HG02610 (cell line): ENCODE results near the gene SETD6.
"Not testable (repeated sequence)": the region's sequence is repeated elsewhere in the genome, so short reads cannot be mapped to it uniquely, and the experiment has no call there.

Experiments used
- ATAC-seq: cut with Tn5 transposase; IDR thresholded peaks from one replicate; pipeline ENCODE4 v1.9.1; 2021; ENCODE audit warnings: mild to moderate bottlenecking, moderate library complexity; ENCODE audit not compliant: unreplicated experiment

The SETD6 gene

DNA sequence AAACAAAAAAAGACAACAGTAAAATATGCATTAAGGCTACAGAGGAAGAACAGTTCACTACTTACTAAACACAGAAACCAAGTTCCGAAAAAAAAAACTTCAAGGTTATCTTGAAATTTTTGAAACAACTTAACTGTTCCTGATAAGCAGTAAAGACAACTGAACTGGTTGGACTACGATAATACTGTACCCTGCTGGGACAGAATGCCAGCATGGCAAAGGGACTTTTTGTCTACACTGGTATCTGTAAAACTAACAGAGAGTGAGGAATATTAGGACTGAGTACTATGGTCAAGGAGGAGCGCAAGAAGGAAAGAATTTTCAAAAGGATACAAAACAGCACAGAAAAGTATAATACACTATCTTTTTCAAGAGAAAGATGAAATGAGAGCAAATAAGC, 19.8 kb downstream of the SETD6 start:
- no peak for ATAC-seq

DNA sequence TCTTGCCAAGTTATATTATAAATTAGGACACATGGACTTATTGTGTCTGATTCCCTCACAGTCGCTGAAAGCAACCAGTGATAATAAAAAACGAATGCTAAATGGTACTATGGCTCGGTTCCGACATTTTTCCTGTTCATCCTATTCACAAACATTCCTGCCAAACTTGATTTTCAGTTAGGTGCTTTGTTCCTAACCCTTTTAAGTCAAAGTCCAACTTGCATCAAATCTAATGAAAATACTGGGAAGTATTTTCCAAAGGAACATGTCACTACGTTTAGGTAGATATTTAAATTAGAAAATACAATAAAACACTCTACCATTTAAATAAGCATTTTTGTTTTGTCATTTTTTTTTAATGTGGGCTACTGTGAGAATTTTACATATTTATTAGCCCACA, 21.0 kb downstream of the SETD6 start:
- no peak for ATAC-seq

DNA sequence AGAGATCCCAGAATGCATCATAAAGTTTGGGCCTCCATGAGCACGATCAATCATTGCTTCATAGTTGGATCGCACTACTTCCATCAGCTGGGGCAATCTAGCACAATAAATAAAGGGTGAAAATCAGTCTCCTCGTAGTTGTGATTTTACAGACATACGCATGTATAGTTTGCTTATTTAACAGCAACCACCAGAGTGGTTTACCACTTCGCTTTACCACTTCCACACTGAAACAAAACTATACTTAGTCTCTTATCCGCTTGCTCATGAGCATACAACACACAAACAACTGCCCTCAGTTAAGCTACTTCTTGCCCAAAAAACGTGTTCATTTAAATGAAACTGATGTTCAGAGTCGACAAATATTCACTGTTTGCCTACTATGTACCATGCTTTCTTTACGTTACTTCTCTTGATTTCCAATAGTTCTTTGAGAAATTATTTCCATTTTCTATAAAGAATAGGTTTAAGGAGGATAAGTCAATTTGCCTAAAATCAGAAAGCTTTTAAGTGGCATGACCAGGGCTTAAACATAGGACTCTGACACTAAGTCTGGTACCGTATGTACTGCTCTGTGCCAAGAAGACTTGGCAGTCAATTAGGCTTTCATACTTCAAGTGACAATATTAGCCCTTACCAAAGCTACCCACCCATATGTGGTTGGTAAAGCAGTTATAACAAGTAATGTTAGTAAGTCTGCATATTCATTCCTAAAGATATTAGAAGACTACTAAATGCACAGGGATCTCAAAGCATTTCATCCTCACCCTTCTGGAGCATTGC, 22.0 kb downstream of the SETD6 start:
- no peak for ATAC-seq

DNA sequence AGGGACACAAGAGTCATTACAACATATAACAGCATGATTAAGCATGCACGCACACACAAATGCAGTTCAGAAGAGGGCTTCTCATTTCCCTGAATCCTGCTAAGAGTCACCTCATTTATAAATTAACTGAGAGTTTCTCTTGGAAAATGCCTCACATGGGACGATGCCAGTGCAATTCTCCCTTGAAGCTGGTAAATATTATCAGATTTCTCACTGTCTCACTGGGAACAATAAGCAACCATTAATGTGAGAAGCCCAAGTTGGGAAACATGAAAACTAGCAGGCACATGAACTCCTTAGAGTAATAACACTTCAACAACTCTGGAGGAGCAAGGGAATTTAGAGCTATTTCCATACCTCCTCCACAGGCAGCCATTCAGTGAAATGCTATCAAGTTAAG, 26.4 kb downstream of the SETD6 start:
- no peak for ATAC-seq

DNA sequence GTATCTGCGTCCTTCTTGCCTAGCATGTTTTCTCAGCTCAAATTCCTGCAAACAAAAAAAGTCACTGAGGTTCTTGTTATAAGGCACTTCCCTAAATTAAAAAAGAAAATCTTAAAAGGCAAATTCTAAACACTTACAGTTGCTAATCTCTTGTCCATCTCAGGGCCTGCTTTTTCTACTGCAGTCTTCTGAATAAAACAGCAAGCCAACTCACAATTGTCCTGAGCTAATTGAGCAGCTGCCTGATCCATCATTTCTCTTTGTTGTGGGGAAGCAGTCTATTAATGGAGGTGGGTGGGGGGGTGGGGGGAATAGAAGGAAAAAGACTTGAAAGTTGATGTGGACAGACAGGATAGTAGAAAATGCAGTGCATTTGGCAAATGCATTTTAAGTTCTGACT, 27.0 kb downstream of the SETD6 start:
- ATAC-seq, result no peak

DNA sequence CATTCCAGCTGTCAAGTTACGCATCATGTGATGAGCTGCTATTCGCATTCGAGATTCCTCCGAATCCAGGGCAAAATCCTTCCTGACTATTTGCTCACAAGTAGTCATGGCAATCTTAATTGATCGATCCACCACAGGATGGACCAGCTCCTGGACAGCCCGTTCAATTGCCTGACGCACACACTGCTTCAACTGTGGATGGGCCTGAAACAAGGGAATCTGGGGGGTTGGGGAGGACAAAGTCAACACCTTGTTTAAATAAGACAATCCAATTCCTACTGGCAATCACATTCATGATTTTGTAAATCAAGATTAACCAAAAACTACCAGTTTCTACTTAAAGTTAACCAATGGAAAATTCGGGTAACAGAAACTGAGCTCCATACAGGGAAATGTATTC, 28.4 kb downstream of the SETD6 start:
- no peak for ATAC-seq

DNA sequence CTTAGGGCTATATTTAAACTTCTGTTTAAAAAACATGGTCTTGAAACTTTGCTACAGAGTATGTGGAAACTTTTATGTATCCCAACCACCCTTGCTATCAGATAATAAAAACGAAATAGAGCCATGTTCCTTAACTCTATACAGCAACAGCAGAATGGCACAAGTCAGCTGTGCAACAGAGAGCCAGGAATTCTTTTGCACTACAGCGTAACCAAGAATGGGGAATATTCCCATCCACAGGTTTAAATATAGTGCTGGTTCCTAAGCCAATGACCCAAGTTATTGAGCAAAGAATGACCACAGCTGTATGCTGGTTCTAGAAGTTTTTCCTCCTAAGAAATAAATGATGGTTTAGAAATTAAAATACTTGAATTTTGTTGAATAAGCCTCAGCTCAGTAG, 33.1 kb downstream of the SETD6 start:
- ATAC-seq, result no peak

DNA sequence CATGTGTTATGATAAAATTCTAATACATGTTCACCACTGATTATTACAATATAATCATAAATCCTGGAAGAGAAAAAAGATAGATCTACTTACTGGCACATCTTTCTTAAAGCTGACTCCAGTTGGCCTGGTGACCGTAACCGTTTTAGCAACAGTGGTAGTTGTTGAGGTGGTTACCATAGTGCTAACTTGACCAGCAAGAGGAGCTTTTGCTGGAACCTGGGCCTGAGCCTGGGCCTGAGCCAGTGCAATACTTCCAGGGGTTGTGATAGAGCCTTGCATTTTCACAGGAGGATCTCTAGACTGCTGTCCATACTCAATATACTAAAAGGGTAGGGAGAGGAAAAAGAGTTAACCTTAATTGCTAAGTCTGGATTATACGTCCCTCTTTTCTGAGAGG, 36.2 kb downstream of the SETD6 start:
- no peak for ATAC-seq

DNA sequence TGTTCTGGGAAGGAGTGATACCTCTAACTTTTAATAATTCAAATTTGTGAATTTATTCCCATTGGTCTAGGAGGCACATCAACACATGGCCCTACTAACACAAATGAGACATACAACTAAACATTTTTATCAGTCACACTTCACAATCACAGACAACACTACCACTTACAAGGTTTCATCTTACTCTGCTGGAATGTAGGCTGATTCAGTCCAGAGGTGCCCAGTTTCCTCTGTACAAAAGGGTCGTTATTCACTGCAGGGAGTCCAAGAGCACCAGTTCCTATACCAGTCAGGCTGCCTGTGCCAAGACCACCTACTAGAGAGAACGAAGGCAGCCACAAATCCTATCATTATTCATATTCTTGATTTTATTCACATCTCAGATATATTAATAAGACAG, 41.4 kb downstream of the SETD6 start:
- ATAC-seq, result no peak

- ATAC-seq, result no peak
Observed at GRCh38 chr16:58563235-58563634, 47.9 kb downstream of the SETD6 start.

GRCh38 chr16:58563775-58564174, 48.5 kb downstream of the SETD6 start:
- no peak for ATAC-seq

DNA sequence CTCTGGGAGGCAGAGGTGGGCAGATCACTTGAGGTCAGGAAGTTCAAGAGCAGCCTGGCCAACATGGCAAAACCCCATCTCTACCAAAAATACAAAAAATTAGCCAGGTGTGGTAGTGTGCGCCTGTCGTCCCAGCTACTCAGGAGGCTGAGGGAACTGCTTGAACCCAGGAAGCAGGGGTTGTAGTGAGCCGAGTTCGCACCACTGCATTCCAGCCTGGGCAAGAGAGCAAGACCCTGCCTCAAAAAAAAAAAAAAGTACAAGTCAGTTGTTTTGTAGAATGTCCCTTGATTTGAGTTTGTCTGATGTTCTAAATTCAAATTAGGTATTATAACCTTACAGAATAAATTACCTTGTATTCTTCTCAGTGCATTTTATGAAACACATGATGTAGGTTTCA, 50.4 kb downstream of the SETD6 start:
- not testable (repeated sequence) for ATAC-seq
